GM12865 (cell line): ENCODE measurements around the gene GDF11.

ENCODE experiments used
- DNase-seq: peaks from one replicate; pipeline ENCODE4 v3.0.0; 2010; ENCODE audit warnings: low read depth
- H3K4me3 ChIP-seq: 2 replicates; pipeline ENCODE4 v1.5.1; 2011; ENCODE audit warnings: mild to moderate bottlenecking, low read depth, low read length, control low read depth
- CTCF ChIP-seq: IDR thresholded peaks from 2 replicates; pipeline ENCODE4 v1.5.1; 2011; ENCODE audit warnings: low read length, control low read depth, low read depth, inconsistent platforms; ENCODE audit not compliant: insufficient read depth; ENCODE audit errors: missing control alignments

GDF11 gene

GRCh38 chr12:55715169-55715764 is 27.7 kb upstream of the GDF11 start:
- TF ChIP-seq CTCF, result no peak
- H3K4me3 ChIP-seq, result peak overlapping the region; percentile 96
- DNase-seq, result no peak

- DNase-seq, result peak; percentile 98
- peak within 1 kb of the TSS; percentile 96 for H3K4me3 ChIP-seq
- no peak for TF ChIP-seq CTCF
Measured at GRCh38 chr12:55715833-55716581, 26.9 kb upstream of the GDF11 start, which contains the start of gene BLOC1S1. BLOC1S1 (plus strand) TSS chr12:55716046; CDS start chr12:55716052, 6 bp downstream.

- no peak for DNase-seq
- TF ChIP-seq CTCF, result no peak
- H3K4me3 ChIP-seq, result peak overlapping the region; percentile 96
Measured at GRCh38 chr12:55716582-55716957, 26.4 kb upstream of the GDF11 start.

- H3K4me3 ChIP-seq, result peak overlapping the region; percentile 96
Measured at GRCh38 chr12:55717011-55718007, 25.6 kb upstream of the GDF11 start.

GRCh38 chr12:55718015-55718414 is 24.9 kb upstream of the GDF11 start:
- TF ChIP-seq CTCF, result no peak
- H3K4me3 ChIP-seq, result no peak overlapping the region
- no peak for DNase-seq

More at GRCh38 chr12:55717011-55718007, 25.6 kb upstream of the GDF11 start:
- no peak for TF ChIP-seq CTCF
- peak; percentile 24 for DNase-seq

- H3K4me3 ChIP-seq, result no peak overlapping the region
- TF ChIP-seq CTCF, result no peak
- DNase-seq, result no peak
Measured at GRCh38 chr12:55718624-55719275, 24.2 kb upstream of the GDF11 start.
